Activated naive CD4-positive, alpha-beta T cell treated with anti-CD3 and anti-CD28 coated beads for 36 hours (primary cell): Measurements from ENCODE around the gene FIGN. TPM values are rescaled to one million over a fixed set of nuclear protein-coding genes. Genes with fewer than 3 reads are reported as not detected.

ENCODE experiments used
- CTCF ChIA-PET: fragments of 350-600 bp; sonication (Branson Sonifier 250); formaldehyde crosslinking; loops from one replicate; lab custom pipeline; 2021; ENCODE audit warnings: antibody characterized with exemption; lab: Charles Lee
- DNase-seq: peaks from one replicate; pipeline ENCODE4 v3.0.0-alpha.2; 2020
- H3K27ac Mint-ChIP-seq: one replicate; pipeline ENCODE4 v1.8.0; 2021; ENCODE audit warnings: mild to moderate bottlenecking, mixed read lengths
- H3K27me3 Mint-ChIP-seq: one replicate; pipeline ENCODE4 v1.8.0; 2021; ENCODE audit warnings: low read depth, mixed read lengths
- H3K36me3 Mint-ChIP-seq: one replicate; pipeline ENCODE4 v1.8.0; 2021; ENCODE audit warnings: low read depth, mixed read lengths
- H3K4me1 Mint-ChIP-seq: one replicate; pipeline ENCODE4 v1.8.0; 2021; ENCODE audit warnings: low read depth, mixed read lengths
- H3K4me3 Mint-ChIP-seq: one replicate; pipeline ENCODE4 v1.8.0; 2021; ENCODE audit warnings: mild to moderate bottlenecking, moderate library complexity, mixed read lengths
- H3K9me3 Mint-ChIP-seq: one replicate; pipeline ENCODE4 v1.8.0; 2021; ENCODE audit warnings: mixed read lengths
- intact Hi-C: fragments of 100-400 bp; cut with micrococcal nuclease; formaldehyde crosslinking; loops from one replicate; pipeline ENCODE4 v1.15.1; 2023
- total RNA-seq, 2 experiments: library from RNA; stranded (reverse); gene quantifications; one replicate each; pipeline ENCODE4 v1.2.3, GENCODE V29; 2021

Gene FIGN
- total RNA-seq, 2 experiments from 2014 or later, result not detected

- H3K4me3 Mint-ChIP-seq, result no peak overlapping the region
- H3K9me3 Mint-ChIP-seq, result peaks cover 2% of the 10 kb centered on the region
- no peak for DNase-seq
- no peaks in the 10 kb centered on the region for H3K27me3 Mint-ChIP-seq
- CTCF ChIA-PET, result no interaction called here
- H3K36me3 Mint-ChIP-seq, result no peaks in the 10 kb centered on the region
- intact Hi-C loops, result no loop called here
- H3K27ac Mint-ChIP-seq, result no peak overlapping the region
- H3K4me1 Mint-ChIP-seq, result no peaks in the 10 kb centered on the region
Observed at GRCh38 chr2:163692611-163693482, 43.0 kb downstream of the FIGN start.

DNA sequence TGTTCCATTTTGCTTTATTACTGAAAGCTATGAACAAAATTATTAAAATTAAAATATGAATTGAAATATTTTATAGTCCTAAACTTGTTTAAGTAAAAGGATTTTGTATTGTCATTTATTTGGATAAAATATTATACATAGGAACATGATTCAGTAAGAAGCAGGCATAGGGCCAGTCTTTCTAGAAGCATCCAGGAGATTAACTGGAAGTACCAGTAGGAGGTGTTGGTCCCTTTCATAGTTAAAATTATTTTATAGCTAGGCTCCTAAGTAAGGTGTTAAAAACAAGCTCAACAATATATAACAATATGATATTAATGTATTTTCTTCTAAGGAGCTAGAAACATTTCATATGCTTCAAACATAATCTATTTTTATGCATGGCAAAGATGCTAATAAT lies 43.7 kb downstream of the FIGN start:
- CTCF ChIA-PET, result no interaction called here
- Mint-ChIP-seq H3K36me3 (no peaks in the 10 kb centered on the region), H3K27me3 (no peaks in the 10 kb centered on the region), H3K27ac (no peak overlapping the region), H3K4me1 (no peaks in the 10 kb centered on the region), H3K9me3 (peaks cover 2% of the 10 kb centered on the region), H3K4me3 (no peak overlapping the region)
- DNase-seq, result no peak
- intact Hi-C loops, result no loop called here

- Mint-ChIP-seq H3K4me3 (no peak overlapping the region), H3K36me3 (no peaks in the 10 kb centered on the region), H3K27me3 (no peaks in the 10 kb centered on the region), H3K9me3 (peaks cover 2% of the 10 kb centered on the region), H3K4me1 (no peaks in the 10 kb centered on the region), H3K27ac (no peak overlapping the region)
- DNase-seq, result no peak
- CTCF ChIA-PET, result no interaction called here
- intact Hi-C loops, result no loop called here
Observed at GRCh38 chr2:163690896-163691295, 44.9 kb downstream of the FIGN start.

DNA sequence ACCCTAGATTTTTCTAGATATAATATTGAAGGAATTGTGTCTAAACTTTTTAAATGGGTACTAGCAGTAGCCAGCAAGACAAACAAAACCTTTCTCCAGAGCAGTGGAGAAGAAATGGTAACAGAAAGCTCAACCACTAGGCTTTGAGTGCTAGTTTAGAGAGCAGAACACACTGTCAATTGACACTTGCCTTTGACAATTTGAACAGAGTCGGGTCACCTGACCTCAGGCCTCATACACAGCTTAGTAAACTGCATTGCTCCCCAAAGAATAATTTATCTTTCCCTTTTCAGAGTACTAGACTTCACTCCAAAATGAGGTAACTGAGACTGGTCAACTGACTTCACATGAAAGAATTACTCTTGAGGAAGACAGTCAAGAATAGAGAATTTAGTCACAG lies 48.6 kb downstream of the FIGN start:
- H3K27ac Mint-ChIP-seq, result no peak overlapping the region
- CTCF ChIA-PET, result no interaction called here
- DNase-seq, result no peak
- intact Hi-C loops, result no loop called here
- H3K4me1 Mint-ChIP-seq, result no peaks in the 10 kb centered on the region
- no peaks in the 10 kb centered on the region for H3K9me3 Mint-ChIP-seq
- H3K36me3 Mint-ChIP-seq, result no peaks in the 10 kb centered on the region
- H3K4me3 Mint-ChIP-seq, result no peak overlapping the region
- no peaks in the 10 kb centered on the region for H3K27me3 Mint-ChIP-seq

DNA sequence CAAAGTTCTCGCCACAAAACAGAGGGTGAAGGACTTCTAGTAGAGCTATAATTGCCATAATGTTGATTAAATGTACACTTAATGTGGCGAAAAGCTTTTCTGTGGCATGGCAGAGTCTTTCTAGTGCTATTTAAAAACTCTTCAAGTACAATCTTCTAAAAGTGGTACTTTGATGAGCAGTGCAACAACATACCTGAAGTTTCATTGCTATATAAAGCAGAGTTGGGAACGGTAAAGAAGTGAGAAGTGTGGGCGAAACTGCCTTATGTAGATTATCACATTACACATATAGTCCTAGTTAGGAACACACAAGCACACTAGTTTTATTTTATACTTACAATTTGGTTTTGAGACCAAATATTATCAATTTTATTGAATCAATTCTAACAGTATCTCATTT lies 49.5 kb downstream of the FIGN start:
- H3K27ac Mint-ChIP-seq, result no peak overlapping the region
- DNase-seq, result no peak
- intact Hi-C loops, result no loop called here

GRCh38 chr2:163682695-163683094 lies 53.1 kb downstream of the FIGN start:
- H3K27me3 Mint-ChIP-seq, result no peaks in the 10 kb centered on the region
- CTCF ChIA-PET, result no interaction called here
- no peaks in the 10 kb centered on the region for H3K9me3 Mint-ChIP-seq
- no peaks in the 10 kb centered on the region for H3K4me1 Mint-ChIP-seq
- no peak overlapping the region for H3K27ac Mint-ChIP-seq
- H3K4me3 Mint-ChIP-seq, result no peak overlapping the region
- DNase-seq, result no peak
- H3K36me3 Mint-ChIP-seq, result no peaks in the 10 kb centered on the region
- intact Hi-C loops, result no loop called here

More for the DNA sequence above, 49.5 kb downstream of the FIGN start:
- no peaks in the 10 kb centered on the region for H3K36me3 Mint-ChIP-seq
- H3K9me3 Mint-ChIP-seq, result no peaks in the 10 kb centered on the region
- CTCF ChIA-PET, result no interaction called here
- H3K27me3 Mint-ChIP-seq, result no peaks in the 10 kb centered on the region
- no peak overlapping the region for H3K4me3 Mint-ChIP-seq
- H3K4me1 Mint-ChIP-seq, result no peaks in the 10 kb centered on the region

- CTCF ChIA-PET, result no interaction called here
- intact Hi-C loops, result no loop called here
- Mint-ChIP-seq H3K27me3 (no peaks in the 10 kb centered on the region), H3K4me3 (no peak overlapping the region), H3K36me3 (no peaks in the 10 kb centered on the region), H3K9me3 (no peaks in the 10 kb centered on the region), H3K4me1 (no peaks in the 10 kb centered on the region), H3K27ac (no peak overlapping the region)
- no peak for DNase-seq
Observed at GRCh38 chr2:163681745-163682144, 54.1 kb downstream of the FIGN start.

DNA sequence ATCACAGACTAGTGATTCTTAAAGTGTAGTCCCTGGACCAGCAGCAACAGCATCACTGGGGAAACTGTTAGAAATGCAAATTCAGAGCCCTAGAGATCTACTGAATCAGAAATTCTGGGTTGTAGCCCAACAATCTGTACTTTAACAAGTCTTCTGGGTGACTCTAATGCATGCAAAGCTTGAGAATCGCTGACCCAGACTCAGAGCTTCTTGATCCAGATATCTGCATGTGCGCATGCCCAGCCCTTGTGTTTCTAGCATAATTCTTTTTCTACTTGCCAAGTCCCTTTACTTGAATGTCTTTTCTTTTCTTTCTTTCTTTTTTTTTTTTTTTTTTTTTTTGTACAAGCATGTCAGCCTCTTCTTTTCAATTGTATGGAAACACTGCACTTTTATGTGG lies 60.4 kb downstream of the FIGN start:
- CTCF ChIA-PET, result no interaction called here

DNA sequence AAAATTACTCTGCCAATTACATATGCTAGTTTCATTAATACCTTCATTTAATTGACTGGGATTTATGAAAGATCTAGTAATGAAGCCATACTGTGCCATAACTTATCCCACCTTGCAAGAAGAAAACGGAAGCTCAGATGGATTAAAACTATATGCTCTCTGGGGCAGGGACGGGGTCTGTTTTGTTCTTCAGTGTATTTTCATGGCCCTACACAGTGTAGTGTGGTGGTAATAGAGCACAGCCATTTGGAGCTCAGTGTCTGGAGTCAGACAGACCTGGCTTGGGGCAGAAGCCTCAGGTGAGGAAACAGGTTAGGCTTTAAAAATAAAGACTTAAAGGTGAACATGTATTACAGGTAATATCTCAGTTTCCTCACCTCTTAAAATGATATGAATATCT lies 62.3 kb downstream of the FIGN start:
- no peak for DNase-seq
- no peaks in the 10 kb centered on the region for H3K36me3 Mint-ChIP-seq
- no peaks in the 10 kb centered on the region for H3K4me1 Mint-ChIP-seq
- intact Hi-C loops, result no loop called here
- no peak overlapping the region for H3K4me3 Mint-ChIP-seq
- no peaks in the 10 kb centered on the region for H3K9me3 Mint-ChIP-seq
- no peaks in the 10 kb centered on the region for H3K27me3 Mint-ChIP-seq
- no peak overlapping the region for H3K27ac Mint-ChIP-seq
- CTCF ChIA-PET, result no interaction called here

More for the DNA sequence above, 60.4 kb downstream of the FIGN start:
- Mint-ChIP-seq H3K4me3 (no peak overlapping the region), H3K27me3 (no peaks in the 10 kb centered on the region), H3K36me3 (no peaks in the 10 kb centered on the region), H3K4me1 (no peaks in the 10 kb centered on the region), H3K9me3 (no peaks in the 10 kb centered on the region), H3K27ac (no peak overlapping the region)
- intact Hi-C loops, result no loop called here
- no peak for DNase-seq

GRCh38 chr2:163670929-163671328 lies 64.9 kb downstream of the FIGN start:
- no peak for DNase-seq
- H3K27ac Mint-ChIP-seq, result no peak overlapping the region
- H3K4me1 Mint-ChIP-seq, result no peaks in the 10 kb centered on the region
- CTCF ChIA-PET, result no interaction called here
- H3K27me3 Mint-ChIP-seq, result no peaks in the 10 kb centered on the region
- intact Hi-C loops, result no loop called here
- H3K36me3 Mint-ChIP-seq, result no peaks in the 10 kb centered on the region
- H3K9me3 Mint-ChIP-seq, result no peaks in the 10 kb centered on the region
- no peak overlapping the region for H3K4me3 Mint-ChIP-seq

DNA sequence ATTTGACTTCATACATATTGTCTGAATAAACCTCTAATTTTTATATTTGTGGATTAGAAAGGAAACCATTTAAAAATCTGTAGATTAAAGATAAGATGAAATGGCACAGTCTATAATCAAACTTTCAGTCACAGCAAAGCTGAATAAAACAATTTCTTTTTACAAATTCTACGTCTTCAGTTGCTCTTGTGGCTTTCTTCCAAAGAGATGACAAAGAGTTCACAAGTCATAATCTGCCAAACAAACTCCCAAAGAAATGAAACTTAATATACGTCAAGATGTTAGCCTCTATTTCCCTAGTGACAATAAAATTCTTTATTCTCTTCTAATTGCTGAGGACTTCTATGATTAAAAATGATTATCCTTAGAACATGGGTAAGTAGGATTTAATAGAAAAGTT lies 66.3 kb downstream of the FIGN start:
- no peaks in the 10 kb centered on the region for H3K36me3 Mint-ChIP-seq
- no peak for DNase-seq
- no peaks in the 10 kb centered on the region for H3K4me1 Mint-ChIP-seq
- intact Hi-C loops, result no loop called here
- CTCF ChIA-PET, result no interaction called here
- no peaks in the 10 kb centered on the region for H3K27me3 Mint-ChIP-seq
- no peak overlapping the region for H3K27ac Mint-ChIP-seq
- no peak overlapping the region for H3K4me3 Mint-ChIP-seq
- H3K9me3 Mint-ChIP-seq, result no peaks in the 10 kb centered on the region

DNA sequence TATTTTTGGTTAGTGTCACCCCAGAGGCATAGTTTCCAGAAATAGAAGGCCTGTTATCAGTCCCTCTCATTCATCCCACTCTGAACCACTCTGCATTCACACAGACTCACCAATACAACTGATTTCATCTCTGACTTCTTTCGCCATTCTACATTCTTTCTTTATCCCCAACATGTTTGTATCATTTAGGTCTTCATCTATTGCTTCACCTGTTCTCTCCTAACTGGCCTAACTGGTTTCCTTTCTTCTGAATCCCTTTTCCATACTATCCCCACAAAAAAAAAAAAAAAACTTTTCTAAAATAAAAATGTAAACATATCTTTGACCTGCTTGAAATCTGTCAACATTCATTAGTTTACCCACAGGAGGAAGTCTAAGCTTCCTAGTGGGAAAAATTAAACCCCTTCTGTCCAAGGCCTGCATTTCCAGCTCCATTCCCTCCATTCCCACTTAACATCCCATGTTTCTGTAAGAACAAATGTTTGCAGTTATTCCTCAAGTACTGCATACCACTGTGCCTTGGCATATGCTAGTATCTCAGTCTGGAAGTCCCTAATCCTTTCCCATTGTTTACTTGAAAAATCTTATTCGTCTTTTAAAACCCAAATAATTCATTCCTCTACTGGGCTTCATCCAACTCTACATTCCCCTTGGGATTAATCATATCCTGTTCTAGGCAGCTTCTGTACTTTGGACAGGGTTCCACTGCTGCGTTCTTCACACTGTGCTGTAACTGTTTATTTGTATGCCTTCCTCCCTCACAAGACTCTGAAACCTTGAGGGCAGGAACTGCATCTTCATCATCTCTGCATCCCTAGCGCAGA lies 68.5 kb downstream of the FIGN start:
- Mint-ChIP-seq H3K36me3 (no peaks in the 10 kb centered on the region), H3K4me1 (no peaks in the 10 kb centered on the region), H3K27ac (no peak overlapping the region), H3K4me3 (no peak overlapping the region), H3K27me3 (no peaks in the 10 kb centered on the region), H3K9me3 (peaks cover 3% of the 10 kb centered on the region)
- CTCF ChIA-PET, result no interaction called here
- intact Hi-C loops, result no loop called here
- no peak for DNase-seq

GRCh38 chr2:163665817-163666216 lies 70.0 kb downstream of the FIGN start:
- Mint-ChIP-seq H3K4me3 (no peak overlapping the region), H3K27ac (no peak overlapping the region), H3K27me3 (no peaks in the 10 kb centered on the region), H3K36me3 (no peaks in the 10 kb centered on the region), H3K9me3 (peaks cover 7% of the 10 kb centered on the region), H3K4me1 (no peaks in the 10 kb centered on the region)
- no peak for DNase-seq
- CTCF ChIA-PET, result no interaction called here
- intact Hi-C loops, result no loop called here
